Activated CD8-positive, alpha-beta memory T cell treated with anti-CD3 and anti-CD28 coated beads, Interleukin-2, amount 50 U/mL, for 24 hours (primary cell): Measurements from ENCODE around the gene BAHCC1.
"Not testable (repeated sequence)": the region's sequence is repeated elsewhere in the genome, so short reads cannot be mapped to it uniquely, and the experiment has no call there.

ENCODE experiments used
- DNase-seq: peaks from one replicate; pipeline ENCODE4 v3.0.0-alpha.2; 2020; ENCODE audit errors: extremely low read depth

BAHCC1 gene

DNA sequence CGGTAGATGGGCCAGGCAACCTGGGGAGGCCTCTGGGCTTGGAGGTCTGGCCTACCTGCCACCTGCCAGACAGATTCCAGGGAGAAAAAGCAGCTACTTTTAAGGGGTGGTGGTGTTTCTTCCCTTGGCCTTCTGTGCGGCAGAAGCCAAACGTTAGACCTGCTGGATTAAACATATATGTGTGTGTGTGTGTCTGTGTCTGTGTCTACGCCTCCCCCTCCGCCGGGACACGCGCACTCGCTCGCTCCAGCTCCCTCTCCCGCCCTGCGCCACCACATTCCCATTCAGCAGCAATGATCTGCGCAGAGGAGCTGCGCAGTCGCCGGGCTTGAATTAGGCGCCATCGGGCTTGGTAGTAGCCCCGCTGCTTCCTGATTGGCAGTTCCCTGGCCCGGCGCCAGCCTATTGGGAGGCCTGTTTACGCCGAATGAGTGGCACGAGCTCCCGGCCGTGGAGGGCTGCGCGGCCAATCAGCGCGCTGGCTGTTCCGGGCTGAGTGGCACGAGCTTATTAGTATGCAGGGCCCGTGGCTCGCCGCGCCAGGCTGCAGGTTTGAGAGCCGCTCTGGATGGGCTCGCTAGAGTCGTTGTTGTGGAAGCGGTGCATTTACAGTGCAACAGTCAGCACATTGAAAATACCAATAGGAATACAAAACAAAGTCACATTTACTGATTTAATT, at the start of gene BAHCC1:
BAHCC1 (plus strand) TSS at position 537 of the 679 bp plus-strand sequence. CDS start 4,283 bp downstream, outside the sequence.
- peak; percentile 80 for DNase-seq

GRCh38 chr17:81346090-81346907, 49.0 kb upstream of the BAHCC1 start:
- peak; percentile 86 for DNase-seq

GRCh38 chr17:81346908-81347349, 48.3 kb upstream of the BAHCC1 start:
- no peak for DNase-seq

DNA sequence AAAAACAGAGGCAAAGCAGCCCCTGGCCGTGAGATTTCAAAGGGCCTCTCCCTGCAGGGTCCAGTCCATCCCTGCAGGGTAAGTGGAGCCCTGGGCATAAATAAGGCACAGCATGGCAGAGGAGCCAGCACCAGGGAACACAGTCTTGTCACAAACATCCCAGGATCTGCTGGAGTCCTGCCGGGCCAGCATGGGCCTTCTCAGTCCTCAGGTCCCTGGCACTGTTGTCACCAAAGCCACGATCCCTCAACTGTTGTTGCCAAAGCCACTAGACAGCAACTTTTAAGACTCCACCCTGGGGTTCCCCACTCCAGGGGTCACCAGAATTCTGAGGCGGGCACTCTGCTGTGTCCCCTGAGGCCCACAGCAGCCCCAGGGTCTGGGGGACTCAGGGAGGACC, 47.8 kb upstream of the BAHCC1 start:
- no peak for DNase-seq

- DNase-seq, result no peak
Measured at GRCh38 chr17:81348097-81349055, 46.9 kb upstream of the BAHCC1 start.

DNA sequence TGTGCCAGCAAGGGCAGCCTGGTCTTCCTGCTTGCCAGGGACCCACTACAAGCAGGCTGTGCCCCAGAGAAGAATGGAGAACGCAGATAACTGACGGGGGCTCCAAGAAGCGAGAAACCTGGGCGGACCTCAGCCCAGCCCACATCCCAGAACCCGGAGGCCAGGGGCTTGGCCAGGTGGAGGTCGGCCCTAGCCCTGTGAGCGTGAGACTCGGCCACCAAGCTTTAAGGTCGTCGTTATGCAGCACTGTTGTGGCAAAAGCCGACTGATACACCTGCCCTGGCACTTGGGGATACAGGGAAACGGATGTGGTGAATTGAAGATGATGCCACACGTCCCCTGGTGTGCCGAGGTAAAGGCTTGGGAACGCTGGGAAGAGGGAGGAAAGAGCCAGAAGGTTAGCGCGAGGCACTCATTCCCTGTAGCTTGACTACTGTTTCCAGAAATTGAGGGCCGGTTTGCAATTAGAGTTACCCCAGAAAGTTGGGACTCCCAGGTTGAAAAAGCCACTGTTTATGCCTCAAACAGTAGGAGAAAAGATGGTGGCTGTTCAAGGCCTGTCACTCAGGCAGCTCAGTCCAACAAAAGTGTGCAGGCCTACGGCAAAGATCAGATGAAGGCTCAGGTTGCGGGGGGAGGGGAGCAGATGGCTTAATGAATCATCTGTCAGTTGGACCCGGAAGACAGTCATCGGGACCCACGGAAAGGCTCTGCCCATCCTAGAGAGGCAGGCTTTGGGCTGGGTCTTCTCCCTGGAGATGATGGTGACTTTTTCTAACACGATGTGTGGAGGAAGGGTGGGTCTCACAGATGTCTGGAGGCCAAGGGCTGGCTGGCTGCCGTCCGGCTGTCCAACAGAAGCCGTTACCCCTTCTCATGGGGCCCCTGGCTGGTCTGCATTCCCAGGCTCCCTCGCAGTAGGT, 45.6 kb upstream of the BAHCC1 start:
- DNase-seq, result no peak

- no peak for DNase-seq
Measured at GRCh38 chr17:81350320-81350890, 44.9 kb upstream of the BAHCC1 start.

DNA sequence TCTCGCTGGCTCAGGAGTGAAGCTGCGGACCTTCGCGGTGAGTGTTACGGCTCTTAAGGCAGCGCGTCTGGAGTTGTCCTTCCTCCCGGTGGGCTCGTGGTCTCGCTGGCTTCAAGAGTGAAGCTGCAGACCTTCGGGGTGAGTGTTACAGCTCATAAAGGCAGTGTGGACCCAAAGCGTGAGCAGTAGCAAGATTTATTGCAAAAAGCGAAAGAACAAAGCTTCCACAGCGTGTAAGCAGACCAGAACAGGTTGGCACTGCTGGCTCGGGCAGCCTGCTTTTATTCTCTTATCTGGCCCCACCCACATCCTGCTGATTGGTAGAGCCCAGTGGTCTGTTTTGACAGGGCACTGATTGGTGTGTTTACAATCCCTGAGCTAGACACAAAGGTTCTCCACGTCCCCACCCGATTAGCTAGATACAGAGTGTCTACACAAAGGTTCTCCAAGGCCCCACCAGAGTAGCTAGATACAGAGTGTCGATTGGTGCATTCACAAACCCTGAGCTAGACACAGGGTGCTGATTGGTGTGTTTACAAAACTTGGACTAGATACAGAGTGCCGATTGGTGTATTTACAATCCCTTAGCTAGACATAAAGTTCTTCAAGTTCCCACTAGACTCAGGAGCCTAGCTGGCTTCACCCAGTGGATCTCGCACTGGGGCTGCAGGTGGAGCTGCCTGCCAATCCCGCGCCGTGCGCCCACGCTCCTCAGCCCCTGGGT, 43.8 kb upstream of the BAHCC1 start:
- DNase-seq, result not testable (repeated sequence)

- DNase-seq, result not testable (repeated sequence)
Measured at GRCh38 chr17:81352056-81352455, 43.2 kb upstream of the BAHCC1 start.

GRCh38 chr17:81354252-81354953, 40.9 kb upstream of the BAHCC1 start:
- DNase-seq, result no peak

DNA sequence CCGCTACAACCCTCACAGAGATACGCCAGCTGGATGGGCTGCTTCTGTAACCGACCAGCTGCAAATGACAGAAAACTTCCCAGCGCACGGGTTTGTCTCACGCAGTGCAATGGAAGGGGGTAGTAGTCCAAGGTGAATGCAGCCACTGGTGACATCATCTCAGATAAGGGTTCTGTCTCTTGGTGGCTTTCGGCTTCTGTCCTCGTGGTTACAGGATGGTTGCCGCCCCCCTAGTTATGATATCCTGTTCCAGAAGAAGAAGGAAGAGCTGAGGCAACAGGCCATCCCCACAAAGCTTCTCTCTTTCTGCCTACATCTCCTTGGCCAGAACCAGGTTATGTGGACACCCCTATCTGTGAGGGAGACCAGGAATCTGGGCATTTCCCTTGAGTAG, 40.3 kb upstream of the BAHCC1 start:
- no peak for DNase-seq

DNA sequence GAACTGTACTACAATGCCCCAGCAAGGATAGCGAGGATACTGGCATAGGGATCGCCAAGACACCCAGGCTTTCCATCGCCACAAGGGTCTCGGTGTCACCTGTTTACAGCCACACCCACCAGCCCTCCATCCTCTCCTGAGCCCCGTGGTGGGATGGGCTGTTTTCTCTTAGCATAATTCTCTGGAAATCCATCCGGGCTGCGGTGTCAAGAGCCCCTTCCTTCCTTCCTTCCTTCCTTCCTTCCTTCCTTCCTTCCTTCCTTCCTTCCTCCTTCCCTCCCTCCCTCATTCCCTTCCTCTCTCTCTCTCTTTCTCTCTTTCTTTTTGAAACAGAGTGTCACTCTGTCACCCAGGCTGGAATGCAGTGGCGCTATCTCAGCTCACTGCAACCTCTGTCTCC, 36.0 kb upstream of the BAHCC1 start:
- DNase-seq, result no peak

- DNase-seq, result not testable (repeated sequence)
Measured at GRCh38 chr17:81362001-81362400, 33.3 kb upstream of the BAHCC1 start.

GRCh38 chr17:81364278-81365147, 30.7 kb upstream of the BAHCC1 start:
- no peak for DNase-seq

GRCh38 chr17:81365148-81365600, 30.1 kb upstream of the BAHCC1 start:
- no peak for DNase-seq

- no peak for DNase-seq
Measured at GRCh38 chr17:81365601-81366585, 29.4 kb upstream of the BAHCC1 start.

- DNase-seq, result no peak
Measured at GRCh38 chr17:81366648-81367047, 28.6 kb upstream of the BAHCC1 start.
